Gastrocnemius medialis (tissue), 4 donors: Measurements from ENCODE around the gene CMIP. TPM values are rescaled to one million over a fixed set of nuclear protein-coding genes. Genes with fewer than 3 reads are reported as not detected.

Experiments
- ATAC-seq, 2 donors: fragments of 150-250 bp; one replicate each; pipeline ENCODE4 v1.9.1; 2016
- DNase-seq, 2 donors: peaks; one replicate each; pipeline ENCODE4 v3.0.0-alpha.2; 2019
- H3K27ac ChIP-seq, 4 donors: fragments of 200-600 bp; sonication (generic); 1 replicate in 1 of 4; 2 replicates in 3 of 4; pipeline ENCODE4 v1.5.1; 2016 to 2018; ENCODE audit warnings: mild to moderate bottlenecking in 2 of 4, moderate library complexity in 1 of 4
- H3K27me3 ChIP-seq, 3 donors: fragments of 200-600 bp; sonication (generic) in 2 of 3; 1 replicate in 1 of 3; 2 replicates in 2 of 3; pipeline versions ENCODE4 v1.5.1 to v1.6.0; 2016 to 2019; ENCODE audit warnings: mild to moderate bottlenecking in 1 of 3, moderate library complexity in 1 of 3
- H3K36me3 ChIP-seq, 2 donors: fragments of 200-600 bp; sonication (generic) in 1 of 2; one replicate each; pipeline ENCODE4 v1.5.1; 2017 to 2018
- H3K4me1 ChIP-seq, 2 donors: fragments of 200-600 bp; sonication (generic) in 1 of 2; one replicate each; pipeline ENCODE4 v1.5.1; 2016 to 2017; ENCODE audit warnings: mild to moderate bottlenecking in 2 of 2
- H3K4me3 ChIP-seq, 4 donors: fragments of 200-600 bp; sonication (generic) in 3 of 4; 1 replicate in 1 of 4; 2 replicates in 3 of 4; pipeline ENCODE4 v1.5.1; 2016 to 2019; ENCODE audit warnings: mild to moderate bottlenecking in 2 of 4
- H3K9me3 ChIP-seq, 3 donors: fragments of 200-600 bp; sonication (generic) in 2 of 3; 1 replicate in 1 of 3; 2 replicates in 2 of 3; pipeline ENCODE4 v1.5.1; 2016 to 2019
- POLR2A ChIP-seq, 2 donors: fragments of 450-650 bp; IDR thresholded peaks; one replicate each; pipeline ENCODE4 v1.6.1; 2017; ENCODE audit warnings: antibody characterized with exemption in 2 of 2, mild to moderate bottlenecking in 2 of 2, moderate library complexity in 2 of 2
- in situ Hi-C, 4 donors: fragments of 200-750 bp; cut with MboI; loops; one replicate each; pipeline versions ENCODE4 v1.15.0 to v1.8.0; 2017; ENCODE audit warnings: low sequenced_read_pairs in 4 of 4
- intact Hi-C: fragments of 100-400 bp; cut with DNase I; formaldehyde crosslinking; loops from one replicate; pipeline ENCODE4 v1.15.1; 2023; ENCODE audit warnings: low total_unique reads
- total RNA-seq, 4 donors: library from RNA; depleted of rRNA; stranded (reverse); fragments of >200 nt; gene quantifications; one replicate each; pipeline versions ENCODE4 v1.1.0 to v1.2.3, GENCODE V29; 2016
- TF ChIP-seq, protein P1 (sequence below), 5 experiments: fragments of 450-650 bp in 3 of 5; fragments of 200-600 bp in 2 of 5; sonication (generic) in 2 of 5; IDR thresholded peaks in 4 of 5; conservative IDR thresholded peaks in 1 of 5; 1 replicate in 4 of 5; 2 replicates in 1 of 5; pipeline ENCODE4 v1.5.1; 2016 to 2019; ENCODE audit warnings: antibody characterized with exemption in 5 of 5, mild to moderate bottlenecking in 3 of 5, moderate library complexity in 3 of 5

CMIP gene
- total RNA-seq, 4 donors from 2014 or later = 0.90 to 5.1 (median 2.7) TPM

DNA sequence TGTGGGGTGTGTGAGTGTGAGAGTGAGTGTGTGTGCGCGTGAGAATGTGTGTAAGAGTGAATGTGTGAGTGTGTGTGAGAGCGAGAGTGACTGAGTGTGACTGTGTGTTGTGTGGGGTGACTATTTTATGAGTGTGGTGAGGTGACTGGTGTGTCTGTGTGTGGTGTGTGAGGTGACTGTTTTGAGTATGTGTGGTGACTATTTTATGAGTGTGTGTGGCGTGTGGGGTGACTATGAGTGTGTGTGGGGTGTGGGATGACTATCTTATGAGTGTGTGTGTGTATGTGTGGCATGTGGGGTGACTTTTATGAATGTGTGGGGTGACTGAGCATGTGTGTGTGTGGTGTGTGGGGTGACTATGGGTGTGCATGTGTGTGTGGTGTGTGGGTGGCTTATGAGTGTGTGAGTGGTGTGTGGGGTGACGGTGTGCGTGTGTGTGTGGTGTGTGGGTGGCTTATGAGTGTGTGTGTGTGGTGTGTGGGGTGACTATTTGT lies 181.6 kb downstream of the CMIP start:
- intact Hi-C loops = loop anchor here (10.0 kb wide), 1 partner anchor 69 kb away; no protein-coding TSS in a partner anchor
- Histone ChIP-seq H3K27me3 (no peaks in the 10 kb centered on the region), H3K4me3 (no peak overlapping the region), H3K27ac (no peak overlapping the region), H3K4me1 (peaks cover 0 to 12% of the 10 kb centered on the region in 2 donors), H3K36me3 (no peaks in the 10 kb centered on the region), H3K9me3 (no peaks in the 10 kb centered on the region)
- TF ChIP-seq, protein P1, sequence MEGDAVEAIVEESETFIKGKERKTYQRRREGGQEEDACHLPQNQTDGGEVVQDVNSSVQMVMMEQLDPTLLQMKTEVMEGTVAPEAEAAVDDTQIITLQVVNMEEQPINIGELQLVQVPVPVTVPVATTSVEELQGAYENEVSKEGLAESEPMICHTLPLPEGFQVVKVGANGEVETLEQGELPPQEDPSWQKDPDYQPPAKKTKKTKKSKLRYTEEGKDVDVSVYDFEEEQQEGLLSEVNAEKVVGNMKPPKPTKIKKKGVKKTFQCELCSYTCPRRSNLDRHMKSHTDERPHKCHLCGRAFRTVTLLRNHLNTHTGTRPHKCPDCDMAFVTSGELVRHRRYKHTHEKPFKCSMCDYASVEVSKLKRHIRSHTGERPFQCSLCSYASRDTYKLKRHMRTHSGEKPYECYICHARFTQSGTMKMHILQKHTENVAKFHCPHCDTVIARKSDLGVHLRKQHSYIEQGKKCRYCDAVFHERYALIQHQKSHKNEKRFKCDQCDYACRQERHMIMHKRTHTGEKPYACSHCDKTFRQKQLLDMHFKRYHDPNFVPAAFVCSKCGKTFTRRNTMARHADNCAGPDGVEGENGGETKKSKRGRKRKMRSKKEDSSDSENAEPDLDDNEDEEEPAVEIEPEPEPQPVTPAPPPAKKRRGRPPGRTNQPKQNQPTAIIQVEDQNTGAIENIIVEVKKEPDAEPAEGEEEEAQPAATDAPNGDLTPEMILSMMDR (IDR thresholded peaks at IDR 0.05 in 4 of 5, conservative IDR thresholded peaks at IDR 0.05 in 1 of 5) = no peak
- TF ChIP-seq POLR2A (IDR thresholded peaks at IDR 0.05) = no peak
- DNase-seq (no peak), ATAC-seq (no peak)
- in situ Hi-C loops = no loop called here

DNA sequence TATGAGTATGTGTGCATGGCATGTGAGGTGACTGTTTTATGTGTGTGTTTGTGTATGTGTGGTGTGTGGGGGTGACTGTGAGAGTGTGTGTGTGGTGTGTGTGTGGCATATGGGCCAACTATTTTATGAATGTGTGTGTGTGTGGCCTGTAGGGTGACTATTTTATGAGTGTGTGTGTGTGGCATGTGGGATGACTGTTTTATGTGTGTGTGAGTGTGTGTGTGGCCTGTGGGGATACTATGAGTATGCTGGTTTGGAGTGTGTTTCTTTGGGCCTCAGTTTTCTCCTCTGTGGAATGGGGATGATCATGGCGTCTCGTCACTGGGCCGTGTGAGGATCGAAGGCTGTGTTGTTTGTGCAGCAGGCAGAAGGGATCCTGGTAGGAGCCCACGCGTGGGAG lies 182.4 kb downstream of the CMIP start:
- no peak for DNase-seq
- intact Hi-C loops (loop anchor here (10.0 kb wide), 1 partner anchor 68 kb away; no protein-coding TSS in a partner anchor), in situ Hi-C loops (no loop called here)
- peaks cover 0 to 12% of the 10 kb centered on the region in 2 donors for H3K4me1 ChIP-seq
- no peak overlapping the region for H3K4me3 ChIP-seq
- no peak for ATAC-seq
- no peak overlapping the region for H3K27ac ChIP-seq
- no peaks in the 10 kb centered on the region for H3K9me3 ChIP-seq
- no peak for TF ChIP-seq POLR2A (IDR thresholded peaks at IDR 0.05)
- TF ChIP-seq, protein P1 (IDR thresholded peaks at IDR 0.05 in 4 of 5, conservative IDR thresholded peaks at IDR 0.05 in 1 of 5) = no peak
- H3K36me3 ChIP-seq = no peaks in the 10 kb centered on the region
- H3K27me3 ChIP-seq = no peaks in the 10 kb centered on the region

- Histone ChIP-seq H3K36me3 (no peaks in the 10 kb centered on the region), H3K27ac (no peak overlapping the region), H3K4me1 (peaks cover 0 to 12% of the 10 kb centered on the region in 2 donors), H3K9me3 (no peaks in the 10 kb centered on the region), H3K27me3 (no peaks in the 10 kb centered on the region), H3K4me3 (no peak overlapping the region)
- no peak for ATAC-seq
- DNase-seq = no peak
- intact Hi-C loops (loop anchor here (10.0 kb wide), 1 partner anchor 67 kb away; no protein-coding TSS in a partner anchor), in situ Hi-C loops (no loop called here)
- TF ChIP-seq, protein P1 (IDR thresholded peaks at IDR 0.05 in 4 of 5, conservative IDR thresholded peaks at IDR 0.05 in 1 of 5) = no peak
- no peak for TF ChIP-seq POLR2A (IDR thresholded peaks at IDR 0.05)
These were observed 183.2 kb downstream of the CMIP start for GRCh38 chr16:81627729-81628244.

DNA sequence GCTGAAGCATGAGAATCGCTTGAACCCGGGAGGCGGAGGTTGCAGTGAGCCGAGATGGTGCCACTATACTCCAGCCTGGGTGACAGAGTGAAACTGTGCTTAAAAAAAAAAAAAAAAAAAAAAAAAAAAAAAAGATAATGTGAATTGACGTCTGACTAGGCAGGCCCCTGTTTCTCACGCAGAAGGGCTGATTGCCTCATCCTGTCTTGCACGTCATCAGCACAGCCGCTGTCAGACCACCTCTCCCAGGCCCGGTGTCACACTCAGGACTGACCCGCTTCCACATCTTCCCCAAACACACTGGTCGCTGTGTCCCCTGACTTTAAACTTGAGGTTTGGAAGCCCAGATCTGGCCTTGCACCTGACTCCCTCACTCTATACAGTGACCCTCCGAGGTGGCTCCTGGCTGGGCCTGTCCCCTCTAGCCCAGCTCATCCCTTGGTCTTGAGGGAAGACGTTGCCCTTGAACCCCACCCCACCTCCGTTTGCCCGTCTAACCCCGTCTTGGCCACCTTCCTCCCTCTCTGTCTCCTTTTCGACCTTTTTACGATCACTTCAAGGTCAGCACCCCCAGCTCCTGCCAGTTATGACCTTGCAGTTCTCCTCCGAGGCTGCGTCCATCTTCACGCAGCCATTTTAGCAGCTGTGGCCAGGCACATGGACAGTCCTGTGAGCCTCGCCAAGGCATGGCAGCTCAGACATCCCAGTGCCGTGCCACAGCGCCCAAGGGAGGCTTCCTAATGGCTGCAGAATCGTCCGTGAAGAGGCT lies 184.6 kb downstream of the CMIP start:
- Histone ChIP-seq H3K4me3 (no peak overlapping the region), H3K27me3 (no peaks in the 10 kb centered on the region), H3K27ac (no peak overlapping the region), H3K4me1 (peaks cover 0 to 12% of the 10 kb centered on the region in 2 donors), H3K9me3 (no peaks in the 10 kb centered on the region), H3K36me3 (no peaks in the 10 kb centered on the region)
- no peak for DNase-seq
- ATAC-seq = no peak
- intact Hi-C loops (loop anchor here (10.0 kb wide), 1 partner anchor 66 kb away; no protein-coding TSS in a partner anchor), in situ Hi-C loops (no loop called here)
- no peak for TF ChIP-seq POLR2A (IDR thresholded peaks at IDR 0.05)
- TF ChIP-seq, protein P1 (IDR thresholded peaks at IDR 0.05 in 4 of 5, conservative IDR thresholded peaks at IDR 0.05 in 1 of 5) = no peak
